GM12878 (cell line): ENCODE data around the gene RPRD1A. TPM values are rescaled to one million over a fixed set of nuclear protein-coding genes. Genes with fewer than 3 reads are reported as not detected.

ENCODE experiments used
- ATAC-seq: fragments of 200-7000 bp; cut with Tn5 transposase; 3 replicates; pipeline ENCODE4 v1.9.1; 2020; ENCODE audit warnings: mild to moderate bottlenecking, moderate library complexity
- BruUV-seq: library from RNA; stranded (reverse); fragments of 400-500 nt; replicated peaks from 2 replicates; lab custom pipeline; 2021; lab: Mats Ljungman, UMichigan
- CTCF ChIA-PET: fragments of 300-600 bp; sonication (Branson Sonifier 250); formaldehyde crosslinking; extraction: SDS; loops from one replicate; lab custom pipeline; 2021; ENCODE audit warnings: inconsistent platforms; lab: Yijun Ruan, JAX
- POLR2A ChIA-PET: fragments of 350-600 bp; formaldehyde crosslinking; extraction: SDS; loops from one replicate; lab custom pipeline; 2021; ENCODE audit warnings: inconsistent platforms; lab: Charles Lee
- RAD21 ChIA-PET: fragments of 300-600 bp; sonication (Branson Sonifier 250); formaldehyde crosslinking; loops from one replicate; lab custom pipeline; 2023; ENCODE audit warnings: antibody characterized with exemption; ENCODE audit not compliant: unreplicated experiment; lab: Charles Lee
- SMC1A ChIA-PET: fragments of 300-600 bp; sonication (Branson Sonifier 250); formaldehyde crosslinking; loops from one replicate; lab custom pipeline; 2023; ENCODE audit not compliant: unreplicated experiment, uncharacterized antibody; lab: Charles Lee
- DNase-seq: peaks from one replicate; pipeline ENCODE4 v3.0.0-alpha.2; 2011; ENCODE audit warnings: low read depth, low spot score
- FAIRE-seq: peaks from 3 replicates; lab custom pipeline; 2011; peaks lifted over from hg19 to GRCh38; lab: Jason Lieb, UNC
- H2AFZ ChIP-seq: 2 replicates; pipeline ENCODE4 v1.6.0; 2011; ENCODE audit warnings: low read depth, low read length, control low read depth; ENCODE audit not compliant: control insufficient read depth
- H3K27ac ChIP-seq: 2 replicates; pipeline ENCODE4 v1.5.1; 2011; ENCODE audit warnings: control low read depth; ENCODE audit not compliant: control insufficient read depth, insufficient read depth
- H3K27me3 ChIP-seq, 2 experiments: replicated peaks in 1 of 2; 2 replicates each; pipeline versions ENCODE4 v1.6.0 to v1.6.1; 2011; ENCODE audit warnings: low read length in 1 of 2; ENCODE audit not compliant: control insufficient read depth in 2 of 2, insufficient read depth in 2 of 2
- H3K36me3 ChIP-seq, 2 experiments: 2 replicates each; pipeline ENCODE4 v1.5.1; 2011; ENCODE audit warnings: low read length in 1 of 2; ENCODE audit not compliant: control insufficient read depth in 2 of 2, insufficient read depth in 2 of 2
- H3K4me1 ChIP-seq: 2 replicates; pipeline ENCODE4 v1.6.1; 2011; ENCODE audit warnings: mild to moderate bottlenecking, low read length, moderate library complexity, mixed read lengths; ENCODE audit not compliant: control insufficient read depth, insufficient read depth
- H3K4me2 ChIP-seq: 2 replicates; pipeline ENCODE4 v1.6.0; 2011; ENCODE audit warnings: control low read depth; ENCODE audit not compliant: control insufficient read depth, insufficient read depth
- H3K4me3 ChIP-seq: fragments of 200-600 bp; sonication (generic); 2 replicates; pipeline ENCODE4 v1.5.1; 2016
- H3K79me2 ChIP-seq: 2 replicates; pipeline ENCODE4 v1.6.0; 2011; ENCODE audit warnings: low read length; ENCODE audit not compliant: control insufficient read depth, insufficient read depth
- H3K9ac ChIP-seq: 2 replicates; pipeline ENCODE4 v1.8.0; 2011; ENCODE audit warnings: low read length, control low read depth, mixed read lengths; ENCODE audit not compliant: control insufficient read depth, insufficient read depth
- H3K9me3 ChIP-seq: replicated peaks from 3 replicates; pipeline ENCODE4 v1.5.1; 2011; ENCODE audit warnings: mild to moderate bottlenecking, low read length; ENCODE audit not compliant: control insufficient read depth, insufficient read depth
- H4K20me1 ChIP-seq: 2 replicates; pipeline ENCODE4 v1.6.0; 2011; ENCODE audit not compliant: control insufficient read depth, insufficient read depth
- ATF7 ChIP-seq: fragments of 450-650 bp; IDR thresholded peaks from 2 replicates; pipeline ENCODE4 v1.6.1; 2016; ENCODE audit warnings: low read depth, mild to moderate bottlenecking
- BCL11A ChIP-seq: IDR thresholded peaks from 2 replicates; pipeline ENCODE4 v1.6.1; 2011; ENCODE audit warnings: low read depth, low read length
- CREB1 ChIP-seq: IDR thresholded peaks from 2 replicates; pipeline ENCODE4 v1.6.1; 2012; ENCODE audit warnings: low read depth, mild to moderate bottlenecking, inconsistent platforms
- EGR1 ChIP-seq, 2 experiments: IDR thresholded peaks; 1 replicate in 1 of 2; 2 replicates in 1 of 2; pipeline ENCODE4 v1.6.1; 2011 to 2012; ENCODE audit warnings: low read depth in 2 of 2, low read length in 2 of 2, borderline replicate concordance in 1 of 2, mild to moderate bottlenecking in 1 of 2, moderate library complexity in 1 of 2
- GABPA ChIP-seq: IDR thresholded peaks from 2 replicates; pipeline ENCODE4 v1.6.1; 2014; ENCODE audit warnings: antibody characterized with exemption, low read depth, mild to moderate bottlenecking, inconsistent platforms
- HCFC1 ChIP-seq: fragments of 150-350 bp; IDR thresholded peaks from 2 replicates; pipeline ENCODE4 v1.6.1; 2014; ENCODE audit warnings: low read length
- HDAC6 ChIP-seq: fragments of 200-600 bp; sonication (generic); IDR thresholded peaks from one replicate; pipeline ENCODE4 v1.8.0; 2017; ENCODE audit warnings: antibody characterized with exemption; ENCODE audit not compliant: unreplicated experiment
- KDM1A ChIP-seq: fragments of 200-600 bp; sonication (generic); IDR thresholded peaks from 2 replicates; pipeline ENCODE4 v1.6.1; 2016; ENCODE audit warnings: borderline replicate concordance
- KLF5 ChIP-seq: fragments of 450-650 bp; IDR thresholded peaks from 2 replicates; pipeline ENCODE4 v1.6.1; 2014; ENCODE audit warnings: mild to moderate bottlenecking; ENCODE audit not compliant: partially characterized antibody
- MTA3 ChIP-seq: IDR thresholded peaks from 2 replicates; pipeline ENCODE4 v1.6.1; 2012; ENCODE audit warnings: low read length, inconsistent platforms, borderline replicate concordance
- NFIC ChIP-seq: IDR thresholded peaks from 2 replicates; pipeline ENCODE4 v1.6.1; 2012; ENCODE audit warnings: low read depth, mild to moderate bottlenecking, inconsistent platforms, low read length, moderate library complexity
- NR2C1 ChIP-seq: fragments of 450-650 bp; IDR thresholded peaks from 2 replicates; pipeline ENCODE4 v1.6.1; 2017; ENCODE audit warnings: antibody characterized with exemption, mild to moderate bottlenecking, moderate library complexity
- PML ChIP-seq: IDR thresholded peaks from 2 replicates; pipeline ENCODE4 v1.6.1; 2012; ENCODE audit warnings: low read length, inconsistent platforms
- POU2F2 ChIP-seq: IDR thresholded peaks from 3 replicates; pipeline ENCODE4 v1.6.1; 2011; ENCODE audit warnings: low read depth, mild to moderate bottlenecking, low read length, borderline replicate concordance
- SMARCA5 ChIP-seq: fragments of 450-650 bp; IDR thresholded peaks from 2 replicates; pipeline ENCODE4 v1.6.1; 2017; ENCODE audit warnings: mild to moderate bottlenecking
- YY1 ChIP-seq: IDR thresholded peaks from 2 replicates; pipeline ENCODE4 v1.6.1; 2011; ENCODE audit warnings: low read depth, mild to moderate bottlenecking, low read length
- WGBS: methylation state at CpG from one replicate; pipeline ENCODE4 v1.1.6; 2016; ENCODE audit warnings: low lambda C conversion rate; ENCODE audit not compliant: insufficient replicate concordance, insufficient coverage; ENCODE audit errors: missing lambda C conversion rate; 5-methylcytosine and 5-hydroxymethylcytosine counted together
- in situ Hi-C: fragments of 300-500 bp; cut with MboI; formaldehyde crosslinking; loops from 9 replicates; pipeline ENCODE4 v1.14.3; 2018; ENCODE audit warnings: mixed read lengths
- intact Hi-C: fragments of 100-400 bp; cut with micrococcal nuclease; formaldehyde crosslinking; loops from one replicate; pipeline ENCODE4 v1.14.2; 2022; ENCODE audit not compliant: unreplicated experiment
- polyA plus RNA-seq, 11 experiments: library from polyadenylated mRNA; depleted of rRNA in 4 of 11; unstranded in 6 of 11; stranded (reverse) in 5 of 11; fragments of >200 nt; fragmentation: Nextera tagmentation in 4 of 11; fragmentation: Illumina TruSeq in 1 of 11; extraction: Ambion mirVana in 4 of 11; extraction: Trizol in 1 of 11; gene quantifications; 1 replicate in 1 of 11; 2 replicates in 10 of 11; pipeline versions ENCODE4 v1.2.1 to v1.2.3, GENCODE V29; 2011 to 2016; ENCODE audit warnings: inconsistent platforms in 2 of 11, missing spikeins in 2 of 11, low read depth in 1 of 11
- total RNA-seq, 4 experiments: library from RNA; depleted of rRNA in 3 of 4; stranded (reverse); fragments of >200 nt in 3 of 4; fragmentation: Illumina TruSeq in 1 of 4; extraction: Trizol in 1 of 4; gene quantifications; 2 replicates each; pipeline versions ENCODE4 v1.2.1 to v1.2.3, GENCODE V29; 2013 to 2021
- TF ChIP-seq, protein P1 (sequence below): IDR thresholded peaks from 2 replicates; pipeline ENCODE4 v1.6.1; 2011; ENCODE audit warnings: mild to moderate bottlenecking, low read depth, low read length, moderate library complexity; ENCODE audit not compliant: insufficient replicate concordance
- TF ChIP-seq, protein P2 (sequence below): fragments of 450-650 bp; IDR thresholded peaks from 2 replicates; pipeline ENCODE4 v1.6.1; 2018; ENCODE audit warnings: borderline replicate concordance, mild to moderate bottlenecking; ENCODE audit not compliant: partially characterized antibody

The RPRD1A gene
- total and polyA plus RNA-seq, 10 of the 15 experiments (the other 5 are each of a cell fraction or from before 2014, with no cell fraction given): 16.2 to 66.2 (median 36.2) TPM

DNA sequence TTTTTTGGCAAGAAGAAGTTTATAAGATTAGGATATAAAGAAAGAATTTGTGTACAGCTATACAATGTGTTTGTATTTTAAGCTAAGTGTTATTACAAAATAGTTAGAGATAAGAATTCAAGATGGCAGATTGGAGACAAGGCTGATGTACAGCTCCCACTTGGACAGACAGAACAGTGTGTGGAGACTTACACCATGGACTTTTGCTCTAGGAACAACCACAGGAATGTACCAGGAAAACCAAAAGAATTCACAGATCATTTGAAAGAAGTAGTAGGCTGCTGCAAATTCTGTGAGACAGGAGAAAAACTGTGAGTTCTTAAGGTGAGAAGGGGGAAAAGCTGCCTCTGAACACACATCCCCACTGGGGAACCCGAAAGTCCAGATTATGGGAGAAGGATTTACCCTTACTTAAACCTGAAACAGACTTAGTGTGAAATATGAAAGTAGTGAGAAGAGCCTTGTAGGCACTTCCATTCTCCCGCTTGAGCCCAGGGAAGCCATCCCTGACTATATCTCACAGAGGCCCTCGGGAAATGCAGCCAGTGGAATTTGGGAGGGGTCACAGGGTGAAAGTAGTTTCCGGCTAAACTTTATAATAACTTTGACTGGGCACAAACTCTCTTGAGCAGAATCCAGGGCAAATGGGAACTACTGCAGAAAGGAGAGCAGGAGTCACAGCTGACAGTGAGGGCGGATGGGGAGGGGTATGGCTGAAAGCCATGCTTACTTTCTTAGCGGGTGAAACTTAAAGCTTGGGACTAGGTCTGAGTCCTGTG, 11.6 kb upstream of the RPRD1A start:
- 61% methylated on average over 6 of the region's 6 CpGs for WGBS
- Histone ChIP-seq H3K36me3 (no peaks in the 10 kb centered on the region), H3K79me2 (no peaks in the 10 kb centered on the region), H3K4me2 (no peak overlapping the region), H3K4me3 (no peak overlapping the region), H3K4me1 (no peaks in the 10 kb centered on the region), H3K9ac (no peak overlapping the region), H2AFZ (no peak overlapping the region), H3K27me3 (no peaks in the 10 kb centered on the region), H3K9me3 (peaks cover 2% of the 10 kb centered on the region)
- CTCF ChIA-PET: interaction anchor here (1.3 kb wide), 1 partner anchor 206 kb away, joined by 3 read pairs; no protein-coding TSS in a partner anchor
- no peak for DNase-seq
- SMC1A ChIA-PET: interaction anchor here (1.2 to 1.4 kb wide), 4 partner anchors 17 to 601 kb away, joined by 3 to 5 read pairs (median 4); no protein-coding TSS in a partner anchor
- BruUV-seq: no TSS peak
- FAIRE-seq: no peak
- intact Hi-C loops: no loop called here
- no peak for TF ChIP-seq SMARCA5
- TF ChIP-seq CREB1: no peak
- TF ChIP-seq MTA3: no peak
- no peak for TF ChIP-seq PML
- no peak for TF ChIP-seq POU2F2
- no peak for TF ChIP-seq EGR1 (IDR thresholded peaks at IDR 0.05; ENCODE audit: borderline replicate concordance in 1 of 2, low read depth in 2 of 2, low read length in 2 of 2)
- no peak for TF ChIP-seq KLF5
- TF ChIP-seq HCFC1: no peak
- TF ChIP-seq YY1: no peak
- TF ChIP-seq BCL11A: no peak
- no peak for TF ChIP-seq ATF7
- TF ChIP-seq NFIC: no peak
- TF ChIP-seq, protein P1, sequence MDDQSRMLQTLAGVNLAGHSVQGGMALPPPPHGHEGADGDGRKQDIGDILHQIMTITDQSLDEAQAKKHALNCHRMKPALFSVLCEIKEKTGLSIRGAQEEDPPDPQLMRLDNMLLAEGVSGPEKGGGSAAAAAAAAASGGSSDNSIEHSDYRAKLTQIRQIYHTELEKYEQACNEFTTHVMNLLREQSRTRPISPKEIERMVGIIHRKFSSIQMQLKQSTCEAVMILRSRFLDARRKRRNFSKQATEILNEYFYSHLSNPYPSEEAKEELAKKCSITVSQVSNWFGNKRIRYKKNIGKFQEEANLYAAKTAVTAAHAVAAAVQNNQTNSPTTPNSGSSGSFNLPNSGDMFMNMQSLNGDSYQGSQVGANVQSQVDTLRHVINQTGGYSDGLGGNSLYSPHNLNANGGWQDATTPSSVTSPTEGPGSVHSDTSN: no peak
- TF ChIP-seq HDAC6: no peak
- TF ChIP-seq, protein P2, sequence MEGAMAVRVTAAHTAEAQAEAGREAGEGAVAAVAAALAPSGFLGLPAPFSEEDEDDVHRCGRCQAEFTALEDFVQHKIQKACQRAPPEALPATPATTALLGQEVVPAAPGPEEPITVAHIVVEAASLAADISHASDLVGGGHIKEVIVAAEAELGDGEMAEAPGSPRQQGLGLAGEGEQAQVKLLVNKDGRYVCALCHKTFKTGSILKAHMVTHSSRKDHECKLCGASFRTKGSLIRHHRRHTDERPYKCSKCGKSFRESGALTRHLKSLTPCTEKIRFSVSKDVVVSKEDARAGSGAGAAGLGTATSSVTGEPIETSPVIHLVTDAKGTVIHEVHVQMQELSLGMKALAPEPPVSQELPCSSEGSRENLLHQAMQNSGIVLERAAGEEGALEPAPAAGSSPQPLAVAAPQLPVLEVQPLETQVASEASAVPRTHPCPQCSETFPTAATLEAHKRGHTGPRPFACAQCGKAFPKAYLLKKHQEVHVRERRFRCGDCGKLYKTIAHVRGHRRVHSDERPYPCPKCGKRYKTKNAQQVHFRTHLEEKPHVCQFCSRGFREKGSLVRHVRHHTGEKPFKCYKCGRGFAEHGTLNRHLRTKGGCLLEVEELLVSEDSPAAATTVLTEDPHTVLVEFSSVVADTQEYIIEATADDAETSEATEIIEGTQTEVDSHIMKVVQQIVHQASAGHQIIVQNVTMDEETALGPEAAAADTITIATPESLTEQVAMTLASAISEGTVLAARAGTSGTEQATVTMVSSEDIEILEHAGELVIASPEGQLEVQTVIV: no peak
- TF ChIP-seq GABPA: no peak
- TF ChIP-seq NR2C1: no peak
- no peak for TF ChIP-seq KDM1A
- TF ChIP-seq, all 136 proteins: peak for 0
- Histone ChIP-seq H3K27ac (no peak overlapping the region), H4K20me1 (no peaks in the 10 kb centered on the region)
- ChIA-PET POLR2A (interaction anchor here (0.7 kb wide), 1 partner anchor 787 kb away, joined by 3 read pairs; no protein-coding TSS in a partner anchor), RAD21 (no interaction called here)
- no peak for ATAC-seq
- in situ Hi-C loops: no loop called here
